Bronchial epithelial cell (primary cell): Measurements from ENCODE around the gene SMYD1. TPM values are rescaled to one million over a fixed set of nuclear protein-coding genes. Genes with fewer than 3 reads are reported as not detected.
"Not testable (repeated sequence)": the region's sequence is repeated elsewhere in the genome, so short reads cannot be mapped to it uniquely, and the experiment has no call there.

Source experiments
- DNase-seq: peaks from one replicate; pipeline ENCODE4 v3.0.0-alpha.2; 2010; ENCODE audit warnings: low read depth
- FAIRE-seq: peaks from 2 replicates; lab custom pipeline; 2011; peaks lifted over from hg19 to GRCh38; lab: Jason Lieb, UNC
- H3K27me3 ChIP-seq: 2 replicates; pipeline ENCODE4 v1.5.1; 2011; ENCODE audit warnings: low read length; ENCODE audit not compliant: control insufficient read depth, insufficient read depth
- H3K36me3 ChIP-seq: 2 replicates; pipeline ENCODE4 v1.5.1; 2011; ENCODE audit warnings: low read length; ENCODE audit not compliant: control insufficient read depth, insufficient read depth
- H3K4me3 ChIP-seq: 2 replicates; pipeline ENCODE4 v1.5.1; 2011; ENCODE audit warnings: mild to moderate bottlenecking, low read depth, low read length, control low read depth
- total RNA-seq: library from RNA; depleted of rRNA; stranded (reverse); fragments of >200 nt; gene quantifications from 2 replicates; pipeline ENCODE4 v1.2.1, GENCODE V29; 2014
- TF ChIP-seq, protein P1 (sequence below): IDR thresholded peaks from 2 replicates; pipeline ENCODE4 v1.5.1; 2011; ENCODE audit warnings: mild to moderate bottlenecking, moderate library complexity, low read length, control low read depth, inconsistent platforms; ENCODE audit not compliant: insufficient read depth, severe bottlenecking

SMYD1 gene
- total RNA-seq, 1 donor from 2014 or later = not detected

GRCh38 chr2:88038263-88039105, 29.1 kb upstream of the SMYD1 start:
- no peak for FAIRE-seq
- TF ChIP-seq, protein P1, sequence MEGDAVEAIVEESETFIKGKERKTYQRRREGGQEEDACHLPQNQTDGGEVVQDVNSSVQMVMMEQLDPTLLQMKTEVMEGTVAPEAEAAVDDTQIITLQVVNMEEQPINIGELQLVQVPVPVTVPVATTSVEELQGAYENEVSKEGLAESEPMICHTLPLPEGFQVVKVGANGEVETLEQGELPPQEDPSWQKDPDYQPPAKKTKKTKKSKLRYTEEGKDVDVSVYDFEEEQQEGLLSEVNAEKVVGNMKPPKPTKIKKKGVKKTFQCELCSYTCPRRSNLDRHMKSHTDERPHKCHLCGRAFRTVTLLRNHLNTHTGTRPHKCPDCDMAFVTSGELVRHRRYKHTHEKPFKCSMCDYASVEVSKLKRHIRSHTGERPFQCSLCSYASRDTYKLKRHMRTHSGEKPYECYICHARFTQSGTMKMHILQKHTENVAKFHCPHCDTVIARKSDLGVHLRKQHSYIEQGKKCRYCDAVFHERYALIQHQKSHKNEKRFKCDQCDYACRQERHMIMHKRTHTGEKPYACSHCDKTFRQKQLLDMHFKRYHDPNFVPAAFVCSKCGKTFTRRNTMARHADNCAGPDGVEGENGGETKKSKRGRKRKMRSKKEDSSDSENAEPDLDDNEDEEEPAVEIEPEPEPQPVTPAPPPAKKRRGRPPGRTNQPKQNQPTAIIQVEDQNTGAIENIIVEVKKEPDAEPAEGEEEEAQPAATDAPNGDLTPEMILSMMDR = no peak
- no peak overlapping the region for H3K4me3 ChIP-seq
- DNase-seq = peak; percentile 94
- peaks cover 2% of the 10 kb centered on the region for H3K36me3 ChIP-seq
- no peaks in the 10 kb centered on the region for H3K27me3 ChIP-seq

GRCh38 chr2:88042476-88042875, 25.1 kb upstream of the SMYD1 start:
- DNase-seq (no peak), FAIRE-seq (no peak)
- Histone ChIP-seq H3K4me3 (no peak overlapping the region), H3K27me3 (no peaks in the 10 kb centered on the region), H3K36me3 (peaks cover 1% of the 10 kb centered on the region)
- TF ChIP-seq, protein P1 = no peak

DNA sequence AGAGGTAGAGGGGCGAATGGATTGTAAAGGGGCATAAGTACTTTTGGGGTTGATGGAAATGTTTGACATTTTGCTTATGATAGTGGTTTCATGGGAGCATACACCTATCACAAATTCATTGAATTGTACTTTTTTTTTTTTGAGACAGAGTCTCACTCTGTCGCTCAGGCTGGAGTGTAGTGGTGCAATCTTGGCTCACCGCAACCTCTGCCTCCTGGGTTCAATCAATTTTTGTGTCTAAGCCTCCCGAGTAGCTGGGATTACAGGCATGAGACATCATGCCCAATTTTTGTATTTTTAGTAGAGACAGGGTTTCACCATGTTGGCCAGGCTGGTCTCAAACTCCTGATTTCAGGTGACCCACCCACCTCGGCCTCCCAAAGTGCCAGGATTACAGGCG, 22.1 kb upstream of the SMYD1 start:
- DNase-seq, H3K27me3 ChIP-seq, H3K4me3 ChIP-seq, H3K36me3 ChIP-seq, FAIRE-seq: not testable (repeated sequence)

DNA sequence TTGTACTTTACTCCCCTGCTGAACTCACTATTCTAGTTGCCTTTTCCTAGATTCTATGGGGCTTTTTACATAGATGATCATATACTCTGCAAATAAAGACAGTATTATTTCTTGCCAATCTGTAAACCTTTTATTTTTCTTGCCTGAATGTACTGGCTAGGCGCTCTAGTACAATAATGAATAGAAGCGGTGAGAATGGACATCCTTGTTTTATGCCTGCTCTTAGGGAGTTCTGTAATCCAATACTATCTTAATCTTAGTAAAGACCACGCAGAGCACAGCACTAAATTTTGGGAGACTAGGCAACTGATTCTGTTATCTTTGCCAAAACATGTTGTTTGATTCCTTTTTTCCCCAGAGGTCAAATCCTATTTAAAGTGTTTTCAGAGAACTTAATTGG, 19.1 kb upstream of the SMYD1 start:
- FAIRE-seq (no peak), DNase-seq (no peak)
- no peak overlapping the region for H3K4me3 ChIP-seq
- no peaks in the 10 kb centered on the region for H3K27me3 ChIP-seq
- peaks cover 1% of the 10 kb centered on the region for H3K36me3 ChIP-seq
- TF ChIP-seq, protein P1 = no peak

DNA sequence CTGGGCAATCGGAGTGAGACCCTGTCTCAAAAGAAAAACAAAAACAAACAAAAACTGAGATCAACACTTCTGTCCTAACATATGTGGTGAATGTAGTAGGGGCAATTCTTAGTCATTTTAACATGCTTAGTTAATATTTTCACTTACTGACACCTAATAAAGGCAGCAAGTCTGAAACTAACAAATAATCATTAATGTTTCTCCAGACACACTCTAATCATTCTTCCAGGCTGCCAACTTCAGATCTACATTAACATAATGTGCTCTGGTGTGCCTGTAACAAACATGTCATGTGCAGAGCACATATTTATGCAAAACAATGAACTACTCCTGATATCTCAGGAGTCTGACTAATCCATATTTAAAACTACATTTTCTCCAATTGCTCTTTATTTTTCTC, 18.0 kb upstream of the SMYD1 start:
- DNase-seq = no peak
- H3K36me3 ChIP-seq = no peaks in the 10 kb centered on the region
- TF ChIP-seq, protein P1 = no peak
- FAIRE-seq = no peak
- no peak overlapping the region for H3K4me3 ChIP-seq
- no peaks in the 10 kb centered on the region for H3K27me3 ChIP-seq

- TF ChIP-seq, protein P1 = no peak
- DNase-seq (no peak), FAIRE-seq (no peak)
- no peaks in the 10 kb centered on the region for H3K36me3 ChIP-seq
- H3K4me3 ChIP-seq = no peak overlapping the region
- H3K27me3 ChIP-seq = no peaks in the 10 kb centered on the region
Observed at GRCh38 chr2:88051792-88052191, 15.8 kb upstream of the SMYD1 start.
